ENCODE data around the gene DCP1B. TPM values are rescaled to one million over a fixed set of nuclear protein-coding genes. Genes with fewer than 3 reads are reported as not detected.

The DCP1B gene
- total and polyA plus RNA-seq, 7 donors = 1.7 to 13.8 (median 9.9) TPM

DNA sequence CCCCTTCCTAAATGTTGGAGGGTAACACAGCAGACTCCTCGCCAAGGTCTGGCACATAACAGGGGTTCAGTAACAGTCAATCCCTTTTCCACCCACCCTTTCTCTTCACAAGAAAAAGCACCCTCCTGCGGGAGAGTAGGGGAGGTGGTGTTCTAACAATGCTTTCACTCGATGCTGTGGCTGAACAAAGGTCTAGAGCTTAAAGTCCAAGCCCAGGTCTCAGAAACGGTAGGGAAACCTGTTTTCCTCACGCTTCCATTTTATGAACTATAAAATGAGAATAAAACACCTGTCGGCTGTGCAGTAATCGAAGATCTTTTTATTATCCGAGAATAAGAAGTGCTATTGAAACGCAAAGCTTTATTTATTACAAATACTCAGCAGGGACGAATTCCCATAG, 64.9 kb downstream of the DCP1B start:
- 47 to 54% (median 49%) methylated on average over 10 of the region's 10 CpGs for WGBS, 3 donors
- ATAC-seq (no peak), DNase-seq (no peak)
- Histone ChIP-seq H3K27ac (peak overlapping the region; percentile 31), H3K4me1 (peaks cover 30% of the 10 kb centered on the region), H3K36me3 (ENCODE audit: insufficient read depth in 1 of 2, low read depth in 1 of 2) (peaks cover 0 to 21% of the 10 kb centered on the region in 2 donors), H3K4me3 (no peak overlapping the region), H3K9me3 (no peaks in the 10 kb centered on the region), H3K27me3 (ENCODE audit: insufficient read depth in 3 of 3, low read length in 2 of 3) (no peaks in the 10 kb centered on the region)
- intact Hi-C loops (cut with DNase I) = loop anchor here (5.0 kb wide), 1 partner anchor 287 kb away; no protein-coding TSS in a partner anchor
- TF ChIP-seq, protein P1, sequence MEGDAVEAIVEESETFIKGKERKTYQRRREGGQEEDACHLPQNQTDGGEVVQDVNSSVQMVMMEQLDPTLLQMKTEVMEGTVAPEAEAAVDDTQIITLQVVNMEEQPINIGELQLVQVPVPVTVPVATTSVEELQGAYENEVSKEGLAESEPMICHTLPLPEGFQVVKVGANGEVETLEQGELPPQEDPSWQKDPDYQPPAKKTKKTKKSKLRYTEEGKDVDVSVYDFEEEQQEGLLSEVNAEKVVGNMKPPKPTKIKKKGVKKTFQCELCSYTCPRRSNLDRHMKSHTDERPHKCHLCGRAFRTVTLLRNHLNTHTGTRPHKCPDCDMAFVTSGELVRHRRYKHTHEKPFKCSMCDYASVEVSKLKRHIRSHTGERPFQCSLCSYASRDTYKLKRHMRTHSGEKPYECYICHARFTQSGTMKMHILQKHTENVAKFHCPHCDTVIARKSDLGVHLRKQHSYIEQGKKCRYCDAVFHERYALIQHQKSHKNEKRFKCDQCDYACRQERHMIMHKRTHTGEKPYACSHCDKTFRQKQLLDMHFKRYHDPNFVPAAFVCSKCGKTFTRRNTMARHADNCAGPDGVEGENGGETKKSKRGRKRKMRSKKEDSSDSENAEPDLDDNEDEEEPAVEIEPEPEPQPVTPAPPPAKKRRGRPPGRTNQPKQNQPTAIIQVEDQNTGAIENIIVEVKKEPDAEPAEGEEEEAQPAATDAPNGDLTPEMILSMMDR (IDR thresholded peaks at IDR 0.05) = no peak

DNA sequence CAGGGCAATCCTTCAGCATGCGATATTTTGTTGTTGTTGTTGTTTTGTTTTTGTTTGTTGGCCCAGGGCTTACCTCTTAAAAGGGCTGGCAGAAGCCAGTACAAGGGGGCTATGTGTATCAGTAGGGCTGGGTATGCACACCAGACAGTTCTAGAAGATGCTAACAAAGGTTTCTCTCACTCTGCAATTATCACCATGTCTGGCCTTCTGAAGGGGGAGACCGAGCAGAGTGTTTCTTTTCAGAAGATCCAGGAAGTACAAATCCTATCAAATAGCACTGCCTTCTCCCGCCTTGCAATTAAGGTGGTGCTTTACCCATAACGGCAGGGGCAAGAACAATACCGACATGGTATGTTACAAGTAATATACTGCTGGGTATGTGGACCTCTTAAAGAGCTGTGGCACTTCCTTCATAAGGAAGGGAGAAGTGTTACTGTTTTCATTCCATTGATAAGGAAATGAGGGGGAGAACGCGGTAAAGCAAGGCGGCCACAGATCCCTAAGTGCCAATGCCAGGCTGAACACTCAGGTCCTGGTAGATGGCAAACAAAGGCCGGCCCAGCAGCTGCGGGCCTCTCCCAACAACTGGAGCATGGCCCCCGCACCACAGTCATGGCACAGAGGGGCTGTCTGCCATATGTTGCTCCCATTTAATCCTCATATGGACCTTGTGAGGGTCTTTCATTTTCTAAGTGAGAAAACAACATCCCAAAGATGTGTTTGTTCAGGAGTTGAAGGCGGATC, 66.6 kb downstream of the DCP1B start:
- Histone ChIP-seq H3K4me1 (peaks cover 44% of the 10 kb centered on the region), H3K27ac (peak overlapping the region; percentile 72), H3K36me3 (ENCODE audit: insufficient read depth in 1 of 2, low read depth in 1 of 2) (peaks cover 0 to 21% of the 10 kb centered on the region in 2 donors), H3K4me3 (no peak overlapping the region), H3K27me3 (ENCODE audit: insufficient read depth in 3 of 3, low read length in 2 of 3) (no peaks in the 10 kb centered on the region), H3K9me3 (no peaks in the 10 kb centered on the region)
- ATAC-seq (no peak), DNase-seq (no peak)
- TF ChIP-seq, protein P1 (IDR thresholded peaks at IDR 0.05) = no peak
- intact Hi-C loops (cut with DNase I) = loop anchor here (5.0 kb wide), 1 partner anchor 285 kb away; no protein-coding TSS in a partner anchor
- 91 to 95% (median 91%) methylated on average over 12 of the region's 12 CpGs for WGBS, 3 donors

DNA sequence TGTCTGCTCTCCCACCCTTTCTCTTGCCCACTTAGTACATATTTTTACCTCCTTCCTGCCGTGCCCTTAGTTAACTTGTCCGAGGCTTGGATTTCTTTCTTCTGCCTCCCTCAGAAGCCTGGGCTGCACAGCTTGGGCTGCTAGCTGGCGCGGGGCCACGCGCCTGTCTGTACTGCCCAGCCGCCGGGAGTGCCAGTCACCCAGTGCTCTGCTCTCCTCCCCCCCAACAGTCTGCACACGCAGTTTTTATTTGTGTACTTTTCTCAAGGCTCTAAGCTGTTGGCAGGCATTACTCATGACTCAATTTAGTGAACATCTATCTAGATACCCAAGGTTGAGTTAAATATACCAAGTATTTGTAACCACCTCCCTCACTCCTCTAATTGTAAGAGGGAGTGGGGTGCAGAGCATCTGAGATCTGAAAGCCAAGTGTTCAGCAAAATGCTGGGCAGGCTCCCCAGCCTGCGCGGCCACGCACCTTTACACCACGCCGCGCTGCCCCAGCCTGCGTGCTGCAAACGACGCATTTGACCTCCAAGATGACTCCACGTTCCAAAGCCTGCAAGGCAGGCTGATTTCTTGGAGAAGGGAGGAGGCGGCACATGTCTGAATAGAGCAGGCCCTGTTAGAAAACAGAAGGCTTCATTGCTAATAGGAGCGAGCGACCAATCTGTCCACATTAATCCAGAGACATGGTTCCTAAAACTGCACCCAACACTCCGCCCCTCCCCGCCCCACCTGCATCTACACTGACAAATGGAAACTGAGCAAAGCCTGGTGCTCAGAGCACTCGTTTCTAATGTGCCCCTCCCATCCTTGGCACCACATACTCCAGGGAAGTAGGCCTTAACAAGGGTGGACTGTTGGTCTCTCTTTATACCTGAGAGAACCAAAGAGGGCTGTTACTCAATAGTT, 67.6 kb downstream of the DCP1B start:
- peak overlapping the region; percentile 51 for H3K4me3 ChIP-seq
- peaks cover 51% of the 10 kb centered on the region for H3K4me1 ChIP-seq
- DNase-seq (peak; percentile 67 to 90), ATAC-seq (peak; percentile 85 to 92 (median 90))
- intact Hi-C loops (cut with DNase I) = loop anchor here (5.0 kb wide), 1 partner anchor 284 kb away; no protein-coding TSS in a partner anchor
- H3K36me3 ChIP-seq (ENCODE audit: insufficient read depth in 1 of 2, low read depth in 1 of 2) = peaks cover 0 to 17% of the 10 kb centered on the region in 2 donors
- WGBS, 3 donors = 38 to 60% (median 42%) methylated on average over 25 of the region's 25 CpGs
- TF ChIP-seq, protein P1 (IDR thresholded peaks at IDR 0.05) = no peak
- H3K9me3 ChIP-seq = no peaks in the 10 kb centered on the region
- no peaks in the 10 kb centered on the region for H3K27me3 ChIP-seq (ENCODE audit: insufficient read depth in 3 of 3, low read length in 2 of 3)
- peak overlapping the region; percentile 72 for H3K27ac ChIP-seq

DNA sequence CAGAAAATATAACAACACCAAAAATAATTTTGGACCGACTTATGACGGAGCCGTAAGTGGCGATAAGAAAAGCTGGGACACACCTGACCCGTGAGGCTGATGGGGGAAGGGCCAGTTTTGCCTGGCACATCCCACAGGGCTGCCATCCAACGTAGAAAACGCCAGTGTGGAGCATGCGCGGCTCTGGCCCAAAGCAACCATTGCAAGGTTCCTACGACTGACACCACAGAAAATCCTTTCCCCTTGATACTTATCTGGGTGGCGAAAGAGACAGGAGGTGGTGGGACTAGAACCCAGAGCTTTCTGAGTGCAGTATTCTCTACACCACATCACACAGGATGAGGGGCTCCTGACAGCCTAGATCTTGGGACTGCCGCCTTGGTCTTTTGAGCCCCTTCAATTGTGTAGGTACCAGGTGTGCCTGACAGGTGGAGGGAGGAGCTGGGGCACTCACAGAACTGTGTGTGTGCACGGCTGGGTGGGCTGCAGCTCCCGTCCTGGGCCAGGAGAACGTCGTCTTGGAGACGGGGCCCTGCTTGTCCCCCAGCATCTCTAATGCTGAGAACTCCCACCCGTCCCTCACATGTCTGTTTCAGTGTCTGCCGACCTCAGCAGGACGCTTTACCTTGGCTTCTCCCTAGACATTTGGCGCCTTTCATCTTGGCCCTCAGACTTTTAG, 68.4 kb downstream of the DCP1B start:
- peaks cover 51% of the 10 kb centered on the region for H3K4me1 ChIP-seq
- peaks cover 0 to 9% of the 10 kb centered on the region in 2 donors for H3K36me3 ChIP-seq (ENCODE audit: insufficient read depth in 1 of 2, low read depth in 1 of 2)
- TF ChIP-seq, protein P1 (IDR thresholded peaks at IDR 0.05) = no peak
- peak overlapping the region; percentile 72 for H3K27ac ChIP-seq
- intact Hi-C loops (cut with DNase I) = loop anchor here (5.0 kb wide), 1 partner anchor 284 kb away; no protein-coding TSS in a partner anchor
- no peak for DNase-seq
- no peaks in the 10 kb centered on the region for H3K9me3 ChIP-seq
- peak; percentile 45 to 58 (median 52) for ATAC-seq
- no peaks in the 10 kb centered on the region for H3K27me3 ChIP-seq (ENCODE audit: insufficient read depth in 3 of 3, low read length in 2 of 3)
- peak overlapping the region; percentile 51 for H3K4me3 ChIP-seq
- 42 to 63% (median 49%) methylated on average over 21 of the region's 21 CpGs for WGBS, 3 donors
